Measurements from ENCODE around the gene SERPINA5. TPM values are rescaled to one million over a fixed set of nuclear protein-coding genes. Genes with fewer than 3 reads are reported as not detected.
"Not testable (repeated sequence)": the region's sequence is repeated elsewhere in the genome, so short reads cannot be mapped to it uniquely, and the experiment has no call there.

The SERPINA5 gene
- total RNA-seq, 1 donor from 2014 or later = 0.28 TPM

DNA sequence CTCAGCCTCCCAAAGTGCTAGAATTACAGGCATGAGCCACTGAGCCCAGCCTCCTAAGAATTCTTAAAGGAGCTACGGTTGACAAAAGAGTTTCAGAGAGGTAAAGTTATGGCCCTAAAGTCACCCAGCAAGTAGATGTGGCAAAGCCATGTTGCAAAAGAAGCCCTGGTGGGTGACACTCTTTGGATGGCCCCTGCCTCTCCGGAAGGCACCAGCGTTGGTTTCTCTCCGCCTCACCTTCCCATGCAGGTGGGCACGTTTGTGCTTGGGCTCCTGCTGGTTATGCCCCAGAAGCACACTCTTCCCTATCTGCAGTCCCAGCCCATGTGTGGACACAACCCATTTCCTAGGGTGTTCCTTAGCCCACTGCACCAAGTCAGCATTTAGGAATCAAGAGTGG, 21.5 kb downstream of the SERPINA5 start:
- no peak for ATAC-seq

DNA sequence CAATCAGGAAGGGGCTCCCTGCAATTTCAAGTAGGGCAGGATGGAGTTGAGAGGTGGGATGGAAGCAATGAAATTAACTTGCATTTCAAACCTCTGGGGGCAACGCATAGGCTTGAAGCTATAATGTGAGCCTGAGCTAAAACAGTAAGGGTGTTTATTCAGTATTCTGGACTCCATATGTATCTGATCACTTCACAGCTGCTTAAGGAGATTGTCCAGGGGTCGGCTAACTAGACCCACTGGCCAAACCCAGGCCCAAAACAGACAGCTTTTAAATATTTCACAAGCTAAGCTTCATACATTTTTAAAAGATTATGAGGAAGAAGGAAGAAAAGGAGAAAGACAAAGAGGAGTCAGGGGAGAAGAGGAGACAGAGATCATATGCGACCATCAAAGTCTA, 24.1 kb downstream of the SERPINA5 start:
- no peak for ATAC-seq

DNA sequence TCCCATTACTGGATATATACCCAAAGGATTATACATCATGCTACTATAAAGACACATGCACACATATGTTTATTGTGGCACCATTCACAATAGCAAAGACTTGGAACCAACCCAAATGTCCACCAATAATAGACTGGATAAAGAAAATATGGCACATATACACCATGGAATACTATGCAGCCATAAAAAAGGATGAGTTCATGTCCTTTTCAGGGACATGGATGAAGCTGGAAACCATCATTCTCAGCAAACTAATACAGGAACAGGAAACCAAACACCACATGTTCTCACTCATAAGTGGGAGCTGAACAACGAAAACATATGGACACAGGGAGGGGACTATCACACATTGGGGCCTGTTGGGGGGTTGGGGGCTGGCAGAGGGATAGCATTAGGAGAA, 27.7 kb downstream of the SERPINA5 start:
- not testable (repeated sequence) for ATAC-seq

DNA sequence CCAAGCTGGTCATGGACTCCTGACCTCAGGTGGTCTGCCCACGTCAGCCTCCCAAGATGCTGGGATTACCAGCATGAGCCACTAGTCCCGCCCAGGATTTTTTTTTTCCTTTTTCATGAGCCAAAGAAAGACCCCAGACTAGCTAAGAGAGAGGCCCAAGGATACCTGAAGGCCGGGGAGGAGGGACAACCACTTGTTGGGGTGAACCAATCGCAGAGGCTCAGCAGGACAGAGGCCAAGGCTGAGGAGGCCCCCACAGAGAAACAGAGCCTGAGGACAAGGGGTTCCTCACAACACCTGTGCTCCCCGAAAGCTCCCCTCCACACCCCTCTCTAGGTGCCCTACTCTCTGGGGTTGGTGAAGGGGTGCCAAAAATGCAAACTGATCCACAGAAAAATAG, 30.0 kb downstream of the SERPINA5 start:
- ATAC-seq = no peak

DNA sequence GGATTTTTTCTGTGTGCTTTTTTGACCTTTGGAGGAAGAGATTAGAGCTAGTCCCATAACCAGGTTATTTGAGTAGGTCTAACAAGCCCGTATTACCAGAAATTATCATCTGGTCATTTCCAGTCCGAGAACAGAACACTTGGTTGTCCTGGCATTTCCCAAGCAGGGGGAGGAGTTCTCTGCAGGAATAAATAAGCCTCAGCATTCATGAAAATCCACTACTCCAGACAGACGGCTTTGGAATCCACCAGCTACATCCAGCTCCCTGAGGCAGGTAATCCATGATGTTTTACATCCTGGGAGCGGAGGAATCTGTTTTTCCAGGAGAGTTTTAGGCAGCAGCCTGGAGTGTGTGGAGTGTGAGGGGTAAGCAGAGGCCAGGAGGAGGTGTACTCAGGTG, 30.9 kb downstream of the SERPINA5 start, which contains the start of gene SERPINA3:
Gene SERPINA3 (plus strand): TSS at position 218 of the 400 bp plus-strand sequence. CDS start 2,051 bp downstream, outside the sequence.
- no peak for ATAC-seq

DNA sequence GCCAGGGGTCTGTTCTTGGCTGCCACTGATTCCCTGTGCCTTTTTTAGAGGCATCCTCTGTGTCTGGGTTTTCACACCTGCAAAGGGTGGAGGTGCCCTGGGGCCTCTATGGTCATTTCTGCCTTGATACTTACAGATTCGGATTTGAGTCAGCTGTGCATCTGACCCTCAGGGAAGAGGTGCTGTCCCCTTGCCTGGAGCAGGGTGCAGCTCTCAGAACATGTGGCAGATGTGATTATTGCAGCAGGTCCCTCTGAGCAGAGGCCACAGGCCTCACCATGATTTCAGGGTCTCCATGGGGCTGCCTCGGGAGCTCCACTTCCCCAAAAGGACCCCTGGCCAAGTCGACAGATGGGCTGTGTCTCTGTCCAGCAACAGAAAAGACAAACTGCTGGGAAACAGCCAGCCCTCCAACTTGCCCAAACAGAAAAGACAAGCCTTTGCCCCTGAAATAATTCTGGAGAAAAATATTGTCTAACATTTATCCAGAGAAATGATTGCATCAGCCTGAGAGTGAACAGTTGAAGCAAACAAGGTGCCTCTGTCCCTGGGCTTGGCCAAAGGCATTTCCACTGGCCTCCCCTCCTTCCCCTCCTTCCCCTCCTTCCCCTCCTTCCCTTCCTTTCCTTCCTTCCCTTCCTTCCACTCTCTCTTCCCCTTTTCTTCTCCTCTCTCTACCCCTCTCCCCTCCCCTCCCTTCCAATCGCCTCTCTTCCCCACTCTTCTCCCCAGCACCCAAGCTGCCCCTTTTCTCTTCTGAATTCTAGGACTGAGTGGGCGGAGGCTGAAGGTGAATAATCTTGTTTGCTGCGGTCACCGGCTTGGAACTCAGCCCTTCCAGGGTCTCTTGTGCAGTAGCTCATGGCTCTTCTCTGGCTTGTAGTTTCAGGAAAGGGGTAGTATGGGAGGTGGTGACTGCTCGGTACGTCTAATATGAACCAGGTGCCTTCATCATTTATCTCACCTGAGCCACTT, 31.6 kb downstream of the SERPINA5 start:
- ATAC-seq = peak; percentile 21

DNA sequence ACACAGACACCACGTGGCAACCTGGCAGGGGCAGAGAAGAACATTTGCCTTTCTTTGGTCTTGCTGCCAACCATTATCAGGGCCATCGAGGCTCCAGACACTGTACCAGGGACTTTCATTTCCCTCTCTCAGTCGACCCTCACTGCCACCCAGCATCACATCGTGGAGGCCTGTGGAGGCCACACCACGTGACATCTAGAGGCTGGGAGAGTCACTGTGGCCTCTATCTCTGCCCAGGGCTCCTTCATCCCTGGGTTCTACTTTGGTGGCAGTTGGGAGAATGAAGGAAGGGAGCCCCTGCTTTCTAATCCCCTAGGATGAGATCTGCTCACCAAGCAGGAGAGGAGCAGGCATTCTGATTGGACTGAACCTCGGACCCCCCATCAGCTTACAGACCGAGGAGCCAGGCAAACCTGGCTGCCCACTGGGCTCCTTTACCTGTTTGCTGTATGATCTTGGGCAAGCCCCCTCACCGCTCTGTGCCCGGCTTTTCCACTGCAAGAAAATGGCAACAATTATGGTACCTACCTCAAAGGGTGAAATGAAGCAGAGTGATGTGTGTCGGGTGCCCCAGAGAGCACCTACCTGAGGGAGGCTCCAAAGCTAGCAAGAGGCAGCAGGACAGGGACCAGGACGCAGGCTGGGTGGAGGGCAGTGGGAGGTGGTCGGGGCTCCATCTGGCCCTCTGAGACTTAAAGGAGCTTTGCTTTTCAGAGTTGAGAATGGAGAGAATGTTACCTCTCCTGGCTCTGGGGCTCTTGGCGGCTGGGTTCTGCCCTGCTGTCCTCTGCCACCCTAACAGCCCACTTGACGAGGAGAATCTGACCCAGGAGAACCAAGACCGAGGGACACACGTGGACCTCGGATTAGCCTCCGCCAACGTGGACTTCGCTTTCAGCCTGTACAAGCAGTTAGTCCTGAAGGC, 32.8 kb downstream of the SERPINA5 start:
- no peak for ATAC-seq

DNA sequence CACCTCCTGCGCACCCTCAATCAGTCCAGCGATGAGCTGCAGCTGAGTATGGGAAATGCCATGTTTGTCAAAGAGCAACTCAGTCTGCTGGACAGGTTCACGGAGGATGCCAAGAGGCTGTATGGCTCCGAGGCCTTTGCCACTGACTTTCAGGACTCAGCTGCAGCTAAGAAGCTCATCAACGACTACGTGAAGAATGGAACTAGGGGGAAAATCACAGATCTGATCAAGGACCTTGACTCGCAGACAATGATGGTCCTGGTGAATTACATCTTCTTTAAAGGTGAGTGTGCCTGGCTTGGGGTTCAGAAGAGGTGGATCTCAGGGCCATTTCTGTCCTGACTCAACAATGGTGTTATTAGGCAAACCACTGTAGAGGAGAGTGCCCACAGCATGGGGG, 33.6 kb downstream of the SERPINA5 start:
- no peak for ATAC-seq

DNA sequence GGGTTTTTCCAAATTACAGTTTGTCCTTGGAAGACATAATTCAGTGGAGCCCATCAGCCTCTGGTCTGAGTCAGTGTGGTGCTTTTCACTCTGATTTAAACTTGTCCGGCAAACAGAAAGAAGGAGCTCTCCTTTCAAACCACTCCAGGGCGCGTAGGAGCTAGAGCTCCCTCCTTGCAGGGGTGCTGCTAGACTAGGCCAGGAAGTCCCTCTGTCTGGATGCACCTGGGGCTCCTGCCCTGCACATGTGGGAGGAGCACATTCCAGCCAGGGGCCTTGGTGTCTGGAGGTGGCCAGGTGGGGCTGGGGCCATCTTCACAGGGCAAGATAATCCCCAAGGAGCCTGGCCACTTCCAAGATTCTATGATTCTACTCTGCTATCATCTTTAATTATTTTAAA, 34.0 kb downstream of the SERPINA5 start:
- ATAC-seq = no peak

DNA sequence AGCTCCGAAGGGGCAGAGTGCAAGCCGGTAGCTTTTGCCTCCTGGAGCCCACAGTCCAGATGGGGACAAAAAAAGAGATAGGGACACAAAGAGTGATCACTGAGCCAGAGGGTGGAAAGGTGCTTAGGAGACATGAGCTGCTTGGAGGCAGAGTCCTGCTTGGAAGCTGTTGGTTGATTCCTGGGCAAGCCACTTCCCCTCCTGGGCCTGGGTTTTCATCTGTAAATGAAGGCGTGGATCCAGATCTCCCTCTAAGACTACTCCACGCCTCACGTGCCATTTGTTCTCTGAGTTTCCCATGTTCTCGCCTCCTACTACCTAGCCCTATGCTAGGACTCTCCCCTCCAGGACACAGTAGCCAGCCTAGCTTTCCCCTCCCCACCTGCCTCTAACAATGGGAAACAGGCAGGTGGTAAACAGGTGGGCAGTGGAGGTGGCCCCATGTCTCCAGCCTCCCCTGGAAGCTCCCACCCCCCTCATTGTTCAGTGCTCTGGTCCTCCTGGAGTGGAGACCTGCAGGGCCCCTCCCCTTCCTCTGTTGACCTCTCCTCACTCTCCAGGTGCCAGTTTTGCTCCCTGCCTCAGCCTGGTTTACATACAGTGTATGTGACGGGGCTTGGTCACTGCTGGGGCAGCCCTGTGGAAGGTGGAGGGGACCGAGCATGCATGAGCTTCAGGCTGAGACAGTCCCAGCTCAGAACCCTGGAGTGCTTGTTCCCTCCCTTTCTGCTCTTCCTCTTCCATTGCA, 34.8 kb downstream of the SERPINA5 start:
- ATAC-seq = no peak

DNA sequence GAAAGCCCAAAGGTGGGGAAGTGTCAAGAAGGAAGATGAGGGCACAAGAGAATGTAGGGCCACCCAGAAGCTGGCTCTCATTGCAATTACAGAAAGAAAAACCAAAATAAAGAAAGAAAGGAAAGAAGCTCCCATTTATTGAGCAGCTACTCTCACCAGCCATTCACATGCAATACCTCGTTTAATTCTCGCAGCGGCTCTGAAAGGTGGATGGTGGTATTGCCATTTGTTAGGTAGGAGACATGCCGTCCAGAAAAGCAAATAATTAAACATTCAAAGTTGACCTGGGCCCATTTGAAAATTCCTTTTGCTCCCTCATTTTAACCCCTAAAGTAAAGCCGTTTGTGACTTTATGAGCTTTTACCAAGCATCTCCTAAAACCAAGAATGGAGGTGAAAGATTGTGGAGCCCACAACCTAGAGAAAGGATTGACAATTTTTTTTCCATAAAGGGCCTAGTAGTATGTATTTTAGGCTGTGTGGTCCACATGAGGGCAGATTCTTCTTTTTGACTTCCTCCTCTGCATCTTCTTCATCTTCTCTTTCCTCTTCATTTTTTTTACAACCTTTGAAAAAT, 36.2 kb downstream of the SERPINA5 start:
- no peak for ATAC-seq

DNA sequence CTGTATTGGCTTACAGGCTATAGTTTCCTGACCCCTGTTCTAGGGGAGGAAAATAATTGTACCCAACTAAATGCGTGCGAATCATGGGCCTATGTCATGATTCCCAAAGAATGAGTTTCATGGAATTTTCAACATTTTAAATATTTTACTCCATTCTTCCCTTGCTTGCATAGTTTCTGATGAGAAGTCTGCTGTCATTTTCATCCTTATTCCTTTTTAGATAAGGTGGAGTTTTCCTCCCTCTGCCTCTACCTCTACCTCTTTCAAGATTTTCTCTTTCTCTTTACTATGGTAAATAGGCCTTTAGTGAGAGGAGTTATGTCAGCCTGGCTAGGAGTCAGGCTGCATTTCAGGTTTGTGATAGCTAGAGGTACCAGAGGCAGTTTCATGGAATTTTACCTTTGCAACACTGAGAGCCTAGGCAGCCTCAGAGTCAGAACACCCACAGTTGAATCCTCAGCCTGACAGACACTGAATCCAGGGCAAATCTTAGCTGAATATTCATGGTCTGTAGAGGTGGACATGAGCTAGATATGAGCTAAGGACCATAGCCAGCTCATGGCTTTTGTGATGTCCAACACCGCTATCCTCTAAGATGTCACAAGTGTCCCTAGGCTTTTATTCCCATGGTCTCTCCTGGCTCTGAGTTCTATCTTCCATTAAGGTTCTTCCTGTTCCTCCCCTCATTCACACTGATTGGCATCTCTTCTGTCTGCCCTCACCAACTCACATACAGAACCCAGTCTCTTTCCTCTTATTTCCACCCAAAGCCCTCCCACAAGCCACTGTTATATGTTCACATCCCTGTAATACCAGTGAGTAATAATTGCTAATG, 37.0 kb downstream of the SERPINA5 start:
- no peak for ATAC-seq

DNA sequence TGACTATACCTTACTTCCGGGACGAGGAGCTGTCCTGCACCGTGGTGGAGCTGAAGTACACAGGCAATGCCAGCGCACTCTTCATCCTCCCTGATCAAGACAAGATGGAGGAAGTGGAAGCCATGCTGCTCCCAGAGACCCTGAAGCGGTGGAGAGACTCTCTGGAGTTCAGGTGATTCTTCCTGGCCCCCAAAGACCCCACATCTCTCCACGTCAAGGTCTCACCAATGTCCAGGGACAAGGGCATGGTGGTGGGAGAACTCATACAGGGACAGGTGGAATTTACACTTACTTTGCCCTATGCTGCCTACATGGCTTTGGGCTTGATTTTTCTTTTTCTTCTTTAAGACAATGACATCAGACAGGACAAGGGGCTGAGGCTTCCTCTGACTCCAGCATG, 38.1 kb downstream of the SERPINA5 start:
- no peak for ATAC-seq

DNA sequence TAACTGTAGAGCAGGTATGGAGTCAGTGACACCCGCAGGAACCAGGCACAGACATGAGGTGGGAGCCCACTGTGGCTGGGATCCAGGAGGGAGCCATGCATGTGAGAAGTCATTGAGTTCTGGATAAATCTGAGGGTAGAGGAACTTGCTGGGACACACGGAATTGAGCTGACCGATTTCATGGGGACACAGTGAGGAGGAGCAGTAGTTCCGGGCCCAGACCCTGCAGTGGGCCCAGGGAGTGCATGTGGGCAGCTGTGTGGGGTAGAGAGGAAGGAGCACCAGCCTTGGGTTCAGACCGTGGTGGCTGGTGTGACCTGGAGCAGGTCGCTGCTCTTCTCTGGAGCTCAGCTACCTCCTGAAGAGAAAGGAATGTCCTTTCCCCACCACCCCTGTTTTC, 39.4 kb downstream of the SERPINA5 start:
- no peak for ATAC-seq

DNA sequence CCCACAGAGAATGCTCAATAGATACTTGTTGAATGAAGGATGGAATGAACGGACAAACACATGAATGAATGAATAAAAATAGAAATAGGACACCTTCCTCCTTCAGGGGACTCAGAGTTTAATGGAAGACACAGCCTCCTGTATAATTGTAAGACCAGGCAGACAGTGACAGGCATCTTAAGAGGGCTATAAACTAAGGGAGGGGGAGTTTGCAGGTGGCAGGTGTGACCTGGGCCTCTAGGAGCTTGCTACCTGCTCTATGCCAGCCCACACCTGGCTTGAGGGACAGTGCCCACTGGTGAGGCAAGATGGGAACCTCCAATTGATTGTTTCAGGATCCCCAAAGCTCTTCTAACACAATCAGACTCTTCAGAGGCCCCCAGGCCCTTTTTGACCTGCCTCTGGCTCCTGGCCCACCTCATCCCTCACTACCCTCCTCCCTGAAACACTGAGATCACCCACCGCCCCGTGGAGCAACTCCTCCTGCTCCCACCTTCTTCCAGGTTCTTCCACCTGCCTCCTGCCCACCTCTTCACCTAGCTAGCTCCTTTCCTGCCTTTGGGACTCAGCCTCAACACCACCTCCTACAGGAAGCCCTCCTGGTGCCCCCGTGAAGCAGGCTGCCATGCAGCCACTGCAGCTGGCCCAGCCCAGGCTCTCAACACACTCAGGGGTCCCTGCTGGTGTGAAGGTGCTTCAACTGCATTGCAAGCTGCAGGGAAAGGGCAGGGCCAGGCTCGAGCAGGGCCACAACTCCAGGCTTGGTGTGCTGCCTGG, 40.3 kb downstream of the SERPINA5 start:
- ATAC-seq = no peak

DNA sequence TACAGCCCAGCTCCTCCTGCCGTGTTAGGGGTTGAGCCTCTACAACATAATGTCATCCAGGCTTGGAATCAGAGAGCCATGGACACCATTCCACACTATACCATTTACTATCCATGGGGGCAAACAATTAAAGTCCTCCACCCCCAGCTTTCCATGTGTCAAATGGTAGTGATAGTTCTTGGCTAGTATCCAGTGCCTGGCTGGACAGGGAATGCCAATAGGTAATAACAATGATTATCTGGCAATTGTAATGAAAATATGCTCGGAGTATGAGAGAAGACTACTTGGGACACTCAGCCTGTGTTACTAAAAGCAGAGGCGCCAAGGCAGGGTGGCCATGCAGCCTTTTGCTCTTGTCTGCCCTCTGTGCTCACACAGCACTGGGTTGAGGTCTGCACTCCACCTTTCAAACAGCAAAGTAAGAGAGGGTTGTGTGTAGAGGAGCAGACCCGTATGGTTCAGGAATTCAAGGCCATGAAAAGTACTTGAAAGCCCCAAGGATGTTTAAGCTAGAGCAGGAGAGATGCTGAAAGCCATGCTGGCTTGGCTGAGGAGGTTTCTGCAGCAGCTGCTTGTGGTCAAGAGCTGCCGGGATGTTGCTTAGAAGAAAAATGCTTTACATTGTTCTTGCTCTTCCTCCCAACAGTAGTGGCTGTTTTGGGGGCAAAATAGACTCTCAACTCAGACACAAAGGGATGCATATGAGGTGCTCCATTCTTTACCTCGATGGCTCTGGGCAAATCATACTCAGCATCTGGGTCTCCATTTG, 41.6 kb downstream of the SERPINA5 start:
- no peak for ATAC-seq

DNA sequence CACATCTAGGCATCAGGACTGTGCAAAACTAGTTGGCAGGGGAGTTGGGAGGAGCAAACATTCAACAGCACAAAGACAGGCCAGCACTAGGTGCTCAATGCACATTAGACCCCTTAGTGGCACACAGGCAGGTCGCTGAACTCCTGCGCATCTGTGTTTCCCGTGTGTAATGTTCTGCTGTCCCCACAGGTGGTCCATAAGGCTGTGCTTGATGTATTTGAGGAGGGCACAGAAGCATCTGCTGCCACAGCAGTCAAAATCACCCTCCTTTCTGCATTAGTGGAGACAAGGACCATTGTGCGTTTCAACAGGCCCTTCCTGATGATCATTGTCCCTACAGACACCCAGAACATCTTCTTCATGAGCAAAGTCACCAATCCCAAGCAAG, 42.2 kb downstream of the SERPINA5 start:
- ATAC-seq = no peak

DNA sequence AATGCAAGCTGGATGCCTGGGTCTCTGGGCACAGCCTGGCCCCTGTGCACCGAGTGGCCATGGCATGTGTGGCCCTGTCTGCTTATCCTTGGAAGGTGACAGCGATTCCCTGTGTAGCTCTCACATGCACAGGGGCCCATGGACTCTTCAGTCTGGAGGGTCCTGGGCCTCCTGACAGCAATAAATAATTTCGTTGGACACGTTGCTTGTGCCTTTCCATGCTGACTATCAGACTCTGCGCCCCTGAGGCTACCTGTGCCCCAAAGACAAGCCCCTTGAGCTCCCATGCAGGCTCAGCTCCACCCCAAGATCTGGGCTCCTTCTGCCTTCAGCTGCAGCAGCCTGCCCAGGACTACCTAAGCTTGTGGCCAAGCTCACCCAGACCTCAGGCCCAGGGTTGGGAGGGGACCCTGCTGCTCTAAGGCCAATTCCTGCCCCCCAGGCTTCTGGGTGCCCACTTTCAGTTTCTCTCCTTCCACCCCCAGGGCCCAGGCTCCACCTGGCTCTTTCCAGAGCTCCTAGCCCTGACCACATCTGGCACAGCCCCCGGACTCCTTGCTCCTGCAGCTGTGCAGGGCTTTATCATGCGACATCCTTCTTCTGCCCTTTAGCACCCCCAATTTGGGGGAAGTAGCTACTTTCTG, 42.8 kb downstream of the SERPINA5 start:
- ATAC-seq = no peak
